ENCODE results near the gene SSMEM1.

DNA sequence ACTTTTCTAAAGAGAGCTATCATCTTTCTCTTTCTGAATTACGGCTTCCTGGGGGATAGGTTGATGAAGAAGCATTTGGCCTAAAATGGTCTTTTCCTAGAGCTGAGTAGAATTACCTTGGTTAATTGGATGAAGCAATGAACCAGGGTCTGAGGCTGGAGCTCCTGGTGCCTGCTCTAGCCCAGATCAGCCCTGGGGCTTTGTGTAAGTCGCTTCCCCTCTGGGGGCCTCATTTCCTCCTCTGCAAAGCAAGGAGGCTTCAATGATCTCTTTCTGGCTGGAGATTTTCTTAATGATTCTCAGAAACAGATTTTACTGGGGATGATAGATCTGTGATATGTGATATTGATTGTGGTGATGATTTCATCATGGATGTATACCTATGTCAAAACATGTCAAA lies 55.5 kb downstream of the SSMEM1 start:
- no peak for TF ChIP-seq POLR2A (IDR thresholded peaks at IDR 0.05)
- no peak for TF ChIP-seq CTCF (IDR thresholded peaks at IDR 0.05)

Data from lower leg skin (tissue), 3 donors.